Nephron progenitor cell (in vitro differentiated cells): ENCODE results near the gene SLC18A3.

Source experiments
- DNase-seq: peaks from one replicate; pipeline ENCODE4 v3.0.0; 2021
- H3K27ac Mint-ChIP-seq: 2 replicates; pipeline ENCODE4 v1.8.0; 2021; ENCODE audit warnings: mild to moderate bottlenecking, moderate library complexity, mixed read lengths
- H3K27me3 Mint-ChIP-seq: 2 replicates; pipeline ENCODE4 v1.8.0; 2021; ENCODE audit warnings: mild to moderate bottlenecking, low read depth, mixed read lengths; ENCODE audit not compliant: poor library complexity
- H3K36me3 Mint-ChIP-seq: 2 replicates; pipeline ENCODE4 v1.8.0; 2021; ENCODE audit warnings: low read depth, mixed read lengths
- H3K4me1 Mint-ChIP-seq: 2 replicates; pipeline ENCODE4 v1.8.0; 2021; ENCODE audit warnings: mixed read lengths
- H3K4me3 Mint-ChIP-seq: 2 replicates; pipeline ENCODE4 v1.8.0; 2021; ENCODE audit warnings: mild to moderate bottlenecking, moderate library complexity, mixed read lengths
- H3K9me3 Mint-ChIP-seq: 2 replicates; pipeline ENCODE4 v1.8.0; 2021; ENCODE audit warnings: mild to moderate bottlenecking, moderate library complexity, mixed read lengths
- TF ChIP-seq, protein P1 (sequence below): fragments of 200-600 bp; sonication (generic); IDR thresholded peaks from 2 replicates; pipeline ENCODE4 v1.5.0; 2021; ENCODE audit warnings: antibody characterized with exemption

The SLC18A3 gene

DNA sequence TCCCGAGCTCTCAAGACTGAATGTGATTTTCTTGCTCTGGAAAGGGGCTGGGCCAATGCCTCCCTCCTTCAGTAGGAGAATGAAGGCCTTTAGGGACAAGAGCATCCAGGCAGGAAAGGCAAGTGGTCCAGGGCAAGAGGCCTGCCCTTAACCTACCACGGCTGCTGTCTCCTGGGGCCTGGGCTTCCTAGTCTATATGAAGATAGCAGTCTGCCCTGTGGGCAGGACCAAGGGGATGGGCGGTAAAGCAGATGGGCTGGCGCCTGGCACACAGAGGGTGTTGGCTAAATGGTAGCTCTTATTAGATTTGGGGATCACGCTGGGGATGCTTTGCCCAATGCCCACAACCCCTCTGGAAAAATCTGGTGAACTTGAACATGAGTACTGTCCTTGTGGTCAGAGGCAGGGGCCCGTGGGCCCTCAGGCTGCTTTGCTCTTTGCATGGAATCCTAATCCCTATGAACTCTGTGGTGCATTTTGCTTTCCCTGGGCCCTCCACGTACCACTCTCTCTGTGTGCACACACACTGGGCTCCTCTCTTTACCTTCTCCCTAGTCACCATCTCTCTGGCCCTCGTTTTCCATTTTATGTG lies 24.1 kb downstream of the SLC18A3 start:
- DNase-seq: no peak
- Mint-ChIP-seq H3K27ac (no peak overlapping the region), H3K4me1 (no peaks in the 10 kb centered on the region), H3K4me3 (no peak overlapping the region), H3K9me3 (no peaks in the 10 kb centered on the region), H3K36me3 (no peaks in the 10 kb centered on the region), H3K27me3 (peaks cover 53% of the 10 kb centered on the region)
- TF ChIP-seq, protein P1, sequence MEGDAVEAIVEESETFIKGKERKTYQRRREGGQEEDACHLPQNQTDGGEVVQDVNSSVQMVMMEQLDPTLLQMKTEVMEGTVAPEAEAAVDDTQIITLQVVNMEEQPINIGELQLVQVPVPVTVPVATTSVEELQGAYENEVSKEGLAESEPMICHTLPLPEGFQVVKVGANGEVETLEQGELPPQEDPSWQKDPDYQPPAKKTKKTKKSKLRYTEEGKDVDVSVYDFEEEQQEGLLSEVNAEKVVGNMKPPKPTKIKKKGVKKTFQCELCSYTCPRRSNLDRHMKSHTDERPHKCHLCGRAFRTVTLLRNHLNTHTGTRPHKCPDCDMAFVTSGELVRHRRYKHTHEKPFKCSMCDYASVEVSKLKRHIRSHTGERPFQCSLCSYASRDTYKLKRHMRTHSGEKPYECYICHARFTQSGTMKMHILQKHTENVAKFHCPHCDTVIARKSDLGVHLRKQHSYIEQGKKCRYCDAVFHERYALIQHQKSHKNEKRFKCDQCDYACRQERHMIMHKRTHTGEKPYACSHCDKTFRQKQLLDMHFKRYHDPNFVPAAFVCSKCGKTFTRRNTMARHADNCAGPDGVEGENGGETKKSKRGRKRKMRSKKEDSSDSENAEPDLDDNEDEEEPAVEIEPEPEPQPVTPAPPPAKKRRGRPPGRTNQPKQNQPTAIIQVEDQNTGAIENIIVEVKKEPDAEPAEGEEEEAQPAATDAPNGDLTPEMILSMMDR: no peak

DNA sequence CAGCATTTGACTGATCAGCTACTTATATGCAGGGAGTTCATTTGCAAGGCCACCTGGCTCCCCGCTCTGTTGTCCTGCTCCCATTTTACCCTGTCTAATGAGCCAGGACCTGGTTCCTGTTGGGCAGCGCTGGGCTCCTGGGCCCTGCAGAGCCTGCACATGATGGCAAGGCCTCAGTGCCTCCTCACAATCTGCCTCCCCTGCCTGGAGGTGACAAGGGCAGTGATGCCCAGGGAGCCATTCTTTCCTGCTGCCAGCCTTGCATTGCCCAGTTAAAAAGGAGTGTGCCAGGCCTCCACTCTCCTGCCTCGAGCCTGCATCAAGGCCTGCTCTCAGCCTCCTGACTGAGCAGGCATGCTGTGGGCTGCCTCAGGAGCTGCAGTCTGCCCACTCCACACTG lies 32.2 kb downstream of the SLC18A3 start:
- Mint-ChIP-seq H3K27ac (no peak overlapping the region), H3K4me1 (peaks cover 5% of the 10 kb centered on the region), H3K4me3 (no peak overlapping the region), H3K9me3 (no peaks in the 10 kb centered on the region), H3K27me3 (peaks cover 53% of the 10 kb centered on the region), H3K36me3 (no peaks in the 10 kb centered on the region)
- TF ChIP-seq, protein P1: no peak
- no peak for DNase-seq

DNA sequence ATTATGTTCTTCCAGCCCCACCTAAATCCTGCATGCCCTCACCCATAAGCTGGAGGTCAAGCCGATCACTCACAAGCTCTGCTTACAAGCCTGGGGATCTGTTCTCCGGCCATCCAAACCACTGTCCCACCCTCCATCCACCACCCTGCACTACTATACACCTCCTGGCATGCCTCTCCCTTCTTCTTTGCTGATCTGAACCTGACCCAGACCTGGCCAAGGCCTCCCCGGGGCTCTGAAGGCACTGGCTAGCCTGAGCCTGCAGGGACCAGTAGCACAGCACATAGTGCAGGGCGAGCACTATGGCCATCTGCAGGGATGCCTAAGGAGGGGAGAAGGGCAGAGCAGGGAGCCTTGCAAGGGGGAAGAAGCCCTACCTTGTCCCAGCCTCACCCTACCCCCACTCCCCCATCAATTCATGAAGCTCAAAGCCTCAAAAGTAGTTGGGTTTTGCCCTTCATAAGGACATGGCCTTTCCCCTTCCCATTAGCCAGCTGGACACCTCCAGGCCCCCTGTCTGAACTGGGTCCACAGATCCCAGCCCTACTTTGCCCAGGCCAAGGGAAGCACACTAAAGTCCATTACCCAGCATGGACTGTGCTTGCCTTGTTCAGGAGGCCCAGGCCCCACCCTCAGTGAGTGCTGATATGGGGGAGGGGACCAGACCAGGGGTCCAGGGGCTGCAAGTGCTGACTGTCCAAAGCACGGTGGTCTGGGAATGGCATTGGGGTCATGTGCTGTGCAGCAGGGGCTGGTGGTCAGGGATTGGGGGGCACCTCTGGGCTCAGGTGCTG lies 33.3 kb downstream of the SLC18A3 start:
- Mint-ChIP-seq H3K36me3 (no peaks in the 10 kb centered on the region), H3K4me3 (no peak overlapping the region), H3K27me3 (peaks cover 48% of the 10 kb centered on the region), H3K27ac (no peak overlapping the region), H3K9me3 (no peaks in the 10 kb centered on the region), H3K4me1 (peaks cover 10% of the 10 kb centered on the region)
- DNase-seq: no peak
- TF ChIP-seq, protein P1: no peak

DNA sequence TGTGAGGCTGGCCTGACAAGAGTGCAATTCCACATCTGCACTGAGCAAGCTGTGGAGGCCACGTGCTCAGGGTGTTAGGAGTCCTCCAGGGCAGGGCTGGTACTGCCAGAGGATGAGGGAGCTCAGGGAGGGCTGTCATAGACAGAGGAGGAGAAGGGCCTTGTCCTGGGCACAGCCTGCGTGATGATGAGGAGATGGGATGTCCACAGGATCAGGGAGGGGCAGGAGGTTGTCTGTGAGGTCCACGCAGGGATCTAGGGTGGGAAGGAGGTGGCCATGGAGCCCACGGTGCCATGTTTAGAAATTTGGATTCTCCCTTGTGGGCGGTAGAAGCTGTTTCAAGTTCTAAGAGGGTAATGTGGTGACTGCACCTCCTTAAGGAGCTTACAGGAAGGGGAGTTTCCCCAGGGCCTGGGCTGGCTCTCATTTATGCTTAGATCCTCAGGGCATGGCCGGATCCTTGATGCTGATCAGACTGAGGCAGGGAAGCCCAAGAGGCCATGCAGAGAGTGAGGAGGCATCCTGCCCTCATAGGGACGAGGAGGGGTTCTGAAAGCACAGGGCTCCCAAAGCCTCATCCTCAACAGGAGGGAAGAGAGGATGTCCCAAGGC lies 34.0 kb downstream of the SLC18A3 start:
- H3K27ac Mint-ChIP-seq: no peak overlapping the region
- peaks cover 17% of the 10 kb centered on the region for H3K4me1 Mint-ChIP-seq
- TF ChIP-seq, protein P1: no peak
- no peak overlapping the region for H3K4me3 Mint-ChIP-seq
- DNase-seq: no peak
- H3K9me3 Mint-ChIP-seq: no peaks in the 10 kb centered on the region
- peaks cover 46% of the 10 kb centered on the region for H3K27me3 Mint-ChIP-seq
- H3K36me3 Mint-ChIP-seq: no peaks in the 10 kb centered on the region

- H3K36me3 Mint-ChIP-seq: no peaks in the 10 kb centered on the region
- peaks cover 19% of the 10 kb centered on the region for H3K4me1 Mint-ChIP-seq
- H3K9me3 Mint-ChIP-seq: no peaks in the 10 kb centered on the region
- no peak overlapping the region for H3K27ac Mint-ChIP-seq
- no peak overlapping the region for H3K4me3 Mint-ChIP-seq
- TF ChIP-seq, protein P1: no peak
- no peak for DNase-seq
- peaks cover 47% of the 10 kb centered on the region for H3K27me3 Mint-ChIP-seq
Measured at GRCh38 chr10:49645417-49645816, 35.3 kb downstream of the SLC18A3 start.
